Tibial nerve (tissue), 3 donors: ENCODE measurements around the gene IL18R1.

ENCODE experiments used
- CTCF ChIP-seq, 5 experiments: fragments of 200-600 bp in 3 of 5; fragments of 450-650 bp in 2 of 5; sonication (generic) in 3 of 5; IDR thresholded peaks; one replicate each; pipeline ENCODE4 v1.5.1; 2016 to 2019; ENCODE audit warnings: antibody characterized with exemption in 5 of 5, mild to moderate bottlenecking in 3 of 5, moderate library complexity in 2 of 5
- POLR2A ChIP-seq, 2 donors: fragments of 450-650 bp; IDR thresholded peaks; one replicate each; pipeline ENCODE4 v1.6.1; 2017; ENCODE audit warnings: antibody characterized with exemption in 2 of 2, mild to moderate bottlenecking in 2 of 2, moderate library complexity in 2 of 2

- TF ChIP-seq CTCF (IDR thresholded peaks at IDR 0.05) (no peak), POLR2A (IDR thresholded peaks at IDR 0.05) (no peak)
Measured at GRCh38 chr2:102436323-102436722, 80.7 kb downstream of the IL18R1 start.
